ENCODE results near the gene ANKRD63. TPM values are rescaled to one million over a fixed set of nuclear protein-coding genes. Genes with fewer than 3 reads are reported as not detected.

The ANKRD63 gene
- not detected in 2 replicates for total RNA-seq

GRCh38 chr15:40282869-40283614 is at the start of gene ANKRD63:
ANKRD63 (minus strand) TSS chr15:40283064; CDS start chr15:40282586, 478 bp downstream.

GRCh38 chr15:40323239-40323952 is 40.5 kb upstream of the ANKRD63 start, which contains the start of gene INAFM2:
INAFM2 (plus strand) TSS chr15:40323692; CDS start chr15:40324056, 364 bp downstream.

GRCh38 chr15:40307421-40308211 is 24.8 kb upstream of the ANKRD63 start, which contains the start of gene PLCB2:
PLCB2 (minus strand) TSS chr15:40307935; CDS start chr15:40307672, 263 bp downstream.

GRCh38 chr15:40238532-40239403 is 44.1 kb downstream of the ANKRD63 start, which contains the start of gene PAK6:
PAK6 (plus strand) TSS chr15:40239063; CDS start chr15:40264786, 25,723 bp downstream.

Other genes starting within 250 kb of the ANKRD63 start
- gene SRP14, start 243.9 kb downstream of the ANKRD63 start, total RNA-seq = 302 TPM in 2 replicates
- gene BMF, start 174.2 kb downstream of the ANKRD63 start, total RNA-seq = 2.1 and 2.3 TPM in 2 replicates
- 0.81 and 1.6 TPM in 2 replicates for gene BUB1B, start 122.0 kb downstream of the ANKRD63 start, total RNA-seq
- gene PAK6, start 44.0 kb downstream of the ANKRD63 start, total RNA-seq = not detected in 2 replicates
- gene PLCB2, start 24.9 kb upstream of the ANKRD63 start, total RNA-seq = 0.10 and 0.25 TPM in 2 replicates
- 11.4 and 12.9 TPM in 2 replicates for gene INAFM2, start 40.6 kb upstream of the ANKRD63 start, total RNA-seq
- gene CCDC9B, start 57.9 kb upstream of the ANKRD63 start, total RNA-seq = 0.44 and 1.3 TPM in 2 replicates
- gene PHGR1, start 68.0 kb upstream of the ANKRD63 start, total RNA-seq = not detected in 2 replicates
- 0.10 and 0.19 TPM in 2 replicates for gene DISP2, start 75.2 kb upstream of the ANKRD63 start, total RNA-seq
- gene KNSTRN, start 99.7 kb upstream of the ANKRD63 start, total RNA-seq = 6.9 and 9.6 TPM in 2 replicates
- gene IVD, start 122.7 kb upstream of the ANKRD63 start, total RNA-seq = 39.0 and 41.2 TPM in 2 replicates
- 10.0 and 11.9 TPM in 2 replicates for gene BAHD1, start 157.9 kb upstream of the ANKRD63 start, total RNA-seq
- gene CHST14, start 187.9 kb upstream of the ANKRD63 start, total RNA-seq = 23.4 and 23.8 TPM in 2 replicates